ENCODE data around the gene LYSMD1. TPM values are rescaled to one million over a fixed set of nuclear protein-coding genes. Genes with fewer than 3 reads are reported as not detected.

LYSMD1 gene
- total RNA-seq, 2 experiments from 2014 or later: 3.7 to 4.3 TPM

DNA sequence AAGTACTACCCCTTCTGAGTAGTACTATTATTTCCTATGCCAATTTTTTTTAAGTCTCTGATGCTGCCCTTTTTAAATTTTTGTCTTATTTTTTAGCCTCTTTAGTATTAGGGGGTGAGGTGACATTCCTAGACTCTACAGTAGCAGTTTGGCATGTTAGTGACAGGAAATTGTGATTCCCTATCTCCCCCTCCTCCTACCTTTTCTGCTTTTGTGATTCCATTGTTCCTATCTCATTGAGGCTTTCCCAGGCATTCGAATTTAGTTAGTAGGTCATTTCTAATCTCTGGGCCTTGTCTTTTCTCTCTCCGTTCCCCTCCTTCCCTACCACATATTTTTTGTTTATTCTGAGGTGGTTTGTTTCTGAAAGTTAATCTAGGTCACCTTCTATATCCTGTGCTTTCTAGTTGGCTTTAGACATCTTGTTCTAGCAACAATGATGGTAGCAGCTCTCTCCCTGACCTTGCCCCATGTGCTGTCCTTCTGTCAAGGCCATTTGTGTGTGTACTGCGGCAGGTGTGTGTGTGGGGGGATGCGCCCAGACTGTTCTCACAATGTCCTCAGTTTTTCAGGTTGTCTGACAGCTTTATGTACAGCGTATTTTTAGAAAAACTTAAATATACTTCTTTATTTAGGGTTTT lies 40.8 kb downstream of the LYSMD1 start:
- H3K9me3 Mint-ChIP-seq (ENCODE audit: insufficient read depth): no peaks in the 10 kb centered on the region
- H3K4me3 Mint-ChIP-seq: no peak overlapping the region
- ATAC-seq (no peak), DNase-seq (no peak)
- ChIA-PET POLR2A (no interaction called here), CTCF (interaction anchor here (1.6 kb wide), 1 partner anchor 25 kb away, joined by 4 read pairs; no protein-coding TSS in a partner anchor)
- H3K27ac Mint-ChIP-seq: no peak overlapping the region
- H3K27me3 Mint-ChIP-seq (ENCODE audit: low read depth): no peaks in the 10 kb centered on the region
- H3K4me1 Mint-ChIP-seq (ENCODE audit: low read depth): no peaks in the 10 kb centered on the region
- H3K36me3 Mint-ChIP-seq (ENCODE audit: low read depth): no peaks in the 10 kb centered on the region

DNA sequence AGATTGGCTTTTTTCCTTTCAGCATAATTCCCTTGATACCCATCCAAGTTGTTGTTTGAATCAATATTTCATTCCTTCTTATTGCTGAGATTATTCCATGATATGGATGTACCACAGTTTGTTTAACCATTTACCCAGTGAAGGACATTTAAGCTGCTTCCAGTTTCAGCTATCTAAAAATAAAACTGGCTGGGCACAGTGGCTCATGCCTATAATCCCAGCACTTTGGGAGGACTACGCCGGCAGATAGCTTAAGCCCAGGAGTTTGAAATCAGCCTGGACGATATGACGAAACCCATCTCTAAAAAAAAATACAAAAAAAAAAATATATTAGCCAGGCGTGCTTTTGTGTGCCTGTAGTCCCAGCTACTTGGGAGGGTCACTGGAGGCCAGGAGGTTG lies 51.8 kb downstream of the LYSMD1 start:
- POLR2A ChIA-PET: interaction anchor here (0.5 kb wide), 1 partner anchor 430 kb away, joined by 3 read pairs; no protein-coding TSS in a partner anchor
- Mint-ChIP-seq H3K4me3 (no peak overlapping the region), H3K27me3 (ENCODE audit: low read depth) (no peaks in the 10 kb centered on the region), H3K27ac (no peak overlapping the region), H3K4me1 (ENCODE audit: low read depth) (no peaks in the 10 kb centered on the region), H3K36me3 (ENCODE audit: low read depth) (peaks cover 11% of the 10 kb centered on the region), H3K9me3 (ENCODE audit: insufficient read depth) (no peaks in the 10 kb centered on the region)
- no peak for ATAC-seq
- no peak for DNase-seq
- CTCF ChIA-PET: interaction anchor here (0.9 to 1.9 kb wide), 2 partner anchors 14 to 45 kb away, joined by 3 to 8 read pairs; no protein-coding TSS in a partner anchor

Other genes with a start within 250 kb of the LYSMD1 start
- gene SETDB1, start 239.5 kb downstream of the LYSMD1 start, total RNA-seq: 10 to 100 TPM; 58.5 to 59.3 TPM
- gene CERS2, start 191.1 kb downstream of the LYSMD1 start, total RNA-seq: 100 to 1,000 TPM; 149 to 150 TPM
- not detected for gene ANXA9, start 183.6 kb downstream of the LYSMD1 start, total RNA-seq
- 1 to 10 TPM; 9.1 to 9.9 TPM for gene MINDY1, start 159.0 kb downstream of the LYSMD1 start, total RNA-seq
- gene PRUNE1, start 157.5 kb downstream of the LYSMD1 start, total RNA-seq: 10 to 100 TPM; 15.8 to 19.0 TPM
- gene BNIPL, start 129.3 kb downstream of the LYSMD1 start, total RNA-seq: 1 to 10 TPM; 1.1 to 1.8 TPM
- gene C1orf56, start 118.2 kb downstream of the LYSMD1 start, total RNA-seq: 1 to 10 TPM; 1.3 TPM
- gene CDC42SE1, start 106.3 kb downstream of the LYSMD1 start, total RNA-seq: 100 to 1,000 TPM; 238 to 245 TPM
- gene MLLT11, start 105.5 kb downstream of the LYSMD1 start, total RNA-seq: 1 to 10 TPM; 5.7 to 6.0 TPM
- 10 to 100 TPM; 32.7 to 34.4 TPM for gene GABPB2, start 95.1 kb downstream of the LYSMD1 start, total RNA-seq
- gene SEMA6C, start 19.3 kb downstream of the LYSMD1 start, total RNA-seq: 1 to 10 TPM; 1.9 to 2.2 TPM
- gene TNFAIP8L2, start 9.3 kb downstream of the LYSMD1 start, total RNA-seq: 10 to 100 TPM; 18.5 to 20.0 TPM
- gene SCNM1, start 242 bp upstream of the LYSMD1 start, total RNA-seq: 10 to 100 TPM; 53.0 to 55.9 TPM
- 1 to 10 TPM; 2.2 to 3.4 TPM for gene TMOD4, start 10.1 kb upstream of the LYSMD1 start, total RNA-seq
- 10 to 100 TPM; 59.8 to 61.7 TPM for gene VPS72, start 24.3 kb upstream of the LYSMD1 start, total RNA-seq
- gene PIP5K1A, start 32.6 kb upstream of the LYSMD1 start, total RNA-seq: 10 to 100 TPM; 64.9 to 69.2 TPM
- gene PSMD4, start 88.8 kb upstream of the LYSMD1 start, total RNA-seq: 100 to 1,000 TPM; 194 to 210 TPM
- 10 to 100 TPM; 25.5 to 26.6 TPM for gene ZNF687, start 116.4 kb upstream of the LYSMD1 start, total RNA-seq
- gene PI4KB, start 161.5 kb upstream of the LYSMD1 start, total RNA-seq: 10 to 100 TPM; 56.0 to 70.2 TPM
- gene RFX5, start 181.3 kb upstream of the LYSMD1 start, total RNA-seq: 10 to 100 TPM; 59.3 to 63.9 TPM
- not detected for gene SELENBP1, start 206.8 kb upstream of the LYSMD1 start, total RNA-seq
- 100 to 1,000 TPM; 292 to 303 TPM for gene PSMB4, start 233.7 kb upstream of the LYSMD1 start, total RNA-seq